A673 (cell line): Measurements from ENCODE around the gene TCAIM. TPM values are rescaled to one million over a fixed set of nuclear protein-coding genes. Genes with fewer than 3 reads are reported as not detected.

Source experiments
- BruUV-seq: library from RNA; stranded (reverse); fragments of 400-500 nt; replicated peaks from 2 replicates; lab custom pipeline; 2021; lab: Mats Ljungman, UMichigan
- CTCF ChIA-PET: fragments of 300-600 bp; sonication (Branson Sonifier 250); formaldehyde crosslinking; loops from one replicate; lab custom pipeline; 2022; ENCODE audit warnings: antibody characterized with exemption; lab: Charles Lee
- POLR2A ChIA-PET: fragments of 300-600 bp; sonication (Branson Sonifier 250); formaldehyde crosslinking; loops from one replicate; lab custom pipeline; 2022; ENCODE audit warnings: antibody characterized with exemption; ENCODE audit not compliant: low non-redundant PET; lab: Charles Lee
- DNase-seq: peaks from one replicate; pipeline ENCODE4 v3.0.0-alpha.2; 2015; ENCODE audit warnings: low spot score
- H3K27ac ChIP-seq: fragments of 200-600 bp; sonication (generic); 2 replicates; pipeline ENCODE4 v1.5.1; 2016; ENCODE audit warnings: mixed run types, low read depth, mild to moderate bottlenecking, mixed read lengths, antibody characterized with exemption, low read length; ENCODE audit not compliant: poor library complexity, severe bottlenecking
- H3K27me3 ChIP-seq: fragments of 200-600 bp; sonication (generic); replicated peaks from 2 replicates; pipeline ENCODE4 v1.6.1; 2017; ENCODE audit warnings: mixed run types, low read depth, mild to moderate bottlenecking, mixed read lengths, antibody characterized with exemption, low read length; ENCODE audit not compliant: insufficient read depth, poor library complexity
- H3K36me3 ChIP-seq: fragments of 200-600 bp; sonication (generic); 2 replicates; pipeline ENCODE4 v1.6.1; 2016; ENCODE audit warnings: mixed run types, mild to moderate bottlenecking, mixed read lengths, antibody characterized with exemption, low read length; ENCODE audit not compliant: insufficient read depth, poor library complexity, severe bottlenecking
- H3K4me1 ChIP-seq: fragments of 200-600 bp; sonication (generic); 2 replicates; pipeline ENCODE4 v1.6.1; 2017; ENCODE audit warnings: mixed run types, mild to moderate bottlenecking, mixed read lengths, antibody characterized with exemption, low read length; ENCODE audit not compliant: insufficient read depth, poor library complexity, severe bottlenecking
- H3K4me3 ChIP-seq: fragments of 200-600 bp; sonication (generic); 2 replicates; pipeline ENCODE4 v1.5.1; 2016; ENCODE audit warnings: low read depth, mixed run types, mild to moderate bottlenecking, mixed read lengths, low read length; ENCODE audit not compliant: poor library complexity, severe bottlenecking
- H3K9me3 ChIP-seq: fragments of 200-600 bp; sonication (generic); 2 replicates; pipeline ENCODE4 v1.6.1; 2016; ENCODE audit warnings: mixed run types, low read depth, mild to moderate bottlenecking, mixed read lengths, antibody characterized with exemption, low read length; ENCODE audit not compliant: poor library complexity, severe bottlenecking
- EZH2 ChIP-seq: fragments of 200-600 bp; sonication (generic); IDR thresholded peaks from 2 replicates; pipeline ENCODE4 v1.6.1; 2017; ENCODE audit warnings: borderline replicate concordance, low read depth, mild to moderate bottlenecking, mixed read lengths, antibody characterized with exemption, low read length; ENCODE audit not compliant: poor library complexity, severe bottlenecking
- intact Hi-C: fragments of 100-400 bp; cut with micrococcal nuclease; formaldehyde crosslinking; loops from one replicate; pipeline ENCODE4 v1.10.0; 2022; ENCODE audit not compliant: unreplicated experiment
- total RNA-seq: library from RNA; stranded (reverse); gene quantifications from 2 replicates; pipeline ENCODE4 v1.2.3, GENCODE V29; 2021
- TF ChIP-seq, protein P1 (sequence below): fragments of 300-800, 200-600 bp; sonication (generic); conservative IDR thresholded peaks from 2 replicates; pipeline ENCODE4 v1.5.1; 2017; ENCODE audit warnings: low read depth, mild to moderate bottlenecking, antibody characterized with exemption, low read length, moderate library complexity, mixed read lengths

The TCAIM gene
- total RNA-seq, 1 experiment from 2014 or later, result 21.7 TPM

- H3K36me3 ChIP-seq, result no peaks in the 10 kb centered on the region
- POLR2A ChIA-PET, result no interaction called here
- H3K9me3 ChIP-seq, result no peaks in the 10 kb centered on the region
- TF ChIP-seq, protein P1, sequence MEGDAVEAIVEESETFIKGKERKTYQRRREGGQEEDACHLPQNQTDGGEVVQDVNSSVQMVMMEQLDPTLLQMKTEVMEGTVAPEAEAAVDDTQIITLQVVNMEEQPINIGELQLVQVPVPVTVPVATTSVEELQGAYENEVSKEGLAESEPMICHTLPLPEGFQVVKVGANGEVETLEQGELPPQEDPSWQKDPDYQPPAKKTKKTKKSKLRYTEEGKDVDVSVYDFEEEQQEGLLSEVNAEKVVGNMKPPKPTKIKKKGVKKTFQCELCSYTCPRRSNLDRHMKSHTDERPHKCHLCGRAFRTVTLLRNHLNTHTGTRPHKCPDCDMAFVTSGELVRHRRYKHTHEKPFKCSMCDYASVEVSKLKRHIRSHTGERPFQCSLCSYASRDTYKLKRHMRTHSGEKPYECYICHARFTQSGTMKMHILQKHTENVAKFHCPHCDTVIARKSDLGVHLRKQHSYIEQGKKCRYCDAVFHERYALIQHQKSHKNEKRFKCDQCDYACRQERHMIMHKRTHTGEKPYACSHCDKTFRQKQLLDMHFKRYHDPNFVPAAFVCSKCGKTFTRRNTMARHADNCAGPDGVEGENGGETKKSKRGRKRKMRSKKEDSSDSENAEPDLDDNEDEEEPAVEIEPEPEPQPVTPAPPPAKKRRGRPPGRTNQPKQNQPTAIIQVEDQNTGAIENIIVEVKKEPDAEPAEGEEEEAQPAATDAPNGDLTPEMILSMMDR, result no peak
- no peak for TF ChIP-seq EZH2
- no peaks in the 10 kb centered on the region for H3K4me1 ChIP-seq
- DNase-seq, result no peak
- CTCF ChIA-PET, result no interaction called here
- H3K27me3 ChIP-seq, result no peaks in the 10 kb centered on the region
- H3K4me3 ChIP-seq, result no peak overlapping the region
- BruUV-seq, result no TSS peak
- no peak overlapping the region for H3K27ac ChIP-seq
- intact Hi-C loops, result no loop called here
Measured at GRCh38 chr3:44334326-44334725, 4.2 kb upstream of the TCAIM start.

DNA sequence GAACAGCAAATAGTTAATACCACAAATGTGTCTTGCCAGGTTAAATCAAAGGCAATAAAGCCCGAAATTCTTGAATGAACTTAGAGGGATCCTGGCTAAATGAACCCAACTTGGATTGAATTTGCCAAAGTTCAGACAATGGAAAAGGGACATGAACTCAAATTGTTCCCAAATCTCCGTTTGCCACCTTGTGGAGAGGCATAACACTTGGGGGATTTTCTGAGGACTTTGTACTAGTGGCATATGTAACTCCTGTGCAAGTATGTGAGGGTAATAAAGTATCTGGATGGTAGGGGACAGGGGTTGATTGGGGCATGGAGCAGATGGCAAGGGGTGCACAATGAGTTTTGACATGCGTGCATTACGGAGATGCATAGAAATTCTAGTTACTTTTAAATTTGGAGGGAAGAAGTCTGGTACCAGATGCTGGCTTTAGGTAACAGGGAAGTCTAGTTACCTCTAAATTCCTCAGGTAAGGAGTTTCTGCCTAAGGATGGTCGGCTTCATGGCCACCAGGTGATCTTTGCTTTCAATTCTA is 1.2 kb upstream of the TCAIM start:
- intact Hi-C loops, result no loop called here
- POLR2A ChIA-PET, result no interaction called here
- Histone ChIP-seq H3K4me1 (peaks cover 12% of the 10 kb centered on the region), H3K9me3 (no peaks in the 10 kb centered on the region), H3K27me3 (no peaks in the 10 kb centered on the region), H3K36me3 (no peaks in the 10 kb centered on the region), H3K27ac (peak overlapping the region; percentile 93), H3K4me3 (peak overlapping the region; percentile 62)
- no TSS peak for BruUV-seq
- CTCF ChIA-PET, result no interaction called here
- peak; percentile 10 for DNase-seq
- TF ChIP-seq, protein P1, result 0 out of 2 replicates have a peak, but pooled peaks have one; percentile 16
- no peak for TF ChIP-seq EZH2

GRCh38 chr3:44338828-44339127 is 212 bp downstream of the TCAIM start:
- TF ChIP-seq, protein P1, result no peak
- no peak for TF ChIP-seq EZH2
- peak overlapping the region; percentile 93 for H3K27ac ChIP-seq
- BruUV-seq, result no TSS peak
- no peaks in the 10 kb centered on the region for H3K27me3 ChIP-seq
- H3K4me1 ChIP-seq, result peaks cover 12% of the 10 kb centered on the region
- H3K9me3 ChIP-seq, result no peaks in the 10 kb centered on the region
- no peak for DNase-seq
- no peaks in the 10 kb centered on the region for H3K36me3 ChIP-seq
- ChIA-PET CTCF (interaction anchor here (0.7 kb wide), 1 partner anchor 181 kb away, joined by 3 read pairs; no protein-coding TSS in a partner anchor), POLR2A (no interaction called here)
- peak overlapping the region; percentile 62 for H3K4me3 ChIP-seq
- intact Hi-C loops, result no loop called here
